ENCODE results near the gene SF3B6.

GRCh38 chr2:24085200-24085489, 9.0 kb upstream of the SF3B6 start:
- no peak for TF ChIP-seq CTCF (IDR thresholded peaks at IDR 0.05)
- no peak for TF ChIP-seq POLR2A (IDR thresholded peaks at IDR 0.05)
